Tongue (tissue), 2 donors: ENCODE data around the gene LRP10. TPM values are rescaled to one million over a fixed set of nuclear protein-coding genes. Genes with fewer than 3 reads are reported as not detected.
"Not testable (repeated sequence)": the region's sequence is repeated elsewhere in the genome, so short reads cannot be mapped to it uniquely, and the experiment has no call there.

Experiments
- DNase-seq: peaks from one replicate; pipeline ENCODE4 v3.0.0-alpha.2; 2015
- total RNA-seq: library from RNA; depleted of rRNA; stranded (reverse); fragments of >200 nt; gene quantifications from one replicate; pipeline ENCODE4 v1.2.3, GENCODE V29; 2014

LRP10 gene
- total RNA-seq, 1 donor from 2014 or later = 30.5 TPM

DNA sequence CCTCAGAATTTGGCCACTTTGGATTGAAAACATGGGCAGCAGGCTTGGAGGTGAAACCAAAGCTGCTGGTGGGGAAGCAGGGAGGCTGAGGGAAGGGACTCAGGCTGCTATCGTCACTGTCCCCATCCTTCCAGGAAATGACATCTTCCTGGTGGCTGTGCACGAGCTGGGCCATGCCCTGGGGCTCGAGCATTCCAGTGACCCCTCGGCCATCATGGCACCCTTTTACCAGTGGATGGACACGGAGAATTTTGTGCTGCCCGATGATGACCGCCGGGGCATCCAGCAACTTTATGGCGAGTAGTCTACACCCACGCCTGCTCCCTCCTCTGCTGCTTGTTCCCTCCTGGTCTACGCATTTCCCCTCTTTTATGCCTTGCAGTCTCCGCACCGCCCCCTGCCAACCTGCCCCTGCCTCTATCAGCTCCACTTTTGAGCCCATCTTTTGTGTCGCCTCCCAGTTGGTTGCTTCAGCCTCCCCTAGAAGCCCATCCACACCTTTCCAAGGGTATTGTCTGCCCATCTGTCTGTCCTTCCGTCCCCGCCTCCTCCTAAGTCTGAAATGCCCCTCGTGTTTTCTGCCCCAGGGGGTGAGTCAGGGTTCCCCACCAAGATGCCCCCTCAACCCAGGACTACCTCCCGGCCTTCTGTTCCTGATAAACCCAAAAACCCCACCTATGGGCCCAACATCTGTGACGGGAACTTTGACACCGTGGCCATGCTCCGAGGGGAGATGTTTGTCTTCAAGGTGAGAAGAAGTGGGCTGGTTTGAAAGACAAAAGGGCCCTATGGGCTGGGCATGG, 28.2 kb upstream of the LRP10 start:
- no peak for DNase-seq

DNA sequence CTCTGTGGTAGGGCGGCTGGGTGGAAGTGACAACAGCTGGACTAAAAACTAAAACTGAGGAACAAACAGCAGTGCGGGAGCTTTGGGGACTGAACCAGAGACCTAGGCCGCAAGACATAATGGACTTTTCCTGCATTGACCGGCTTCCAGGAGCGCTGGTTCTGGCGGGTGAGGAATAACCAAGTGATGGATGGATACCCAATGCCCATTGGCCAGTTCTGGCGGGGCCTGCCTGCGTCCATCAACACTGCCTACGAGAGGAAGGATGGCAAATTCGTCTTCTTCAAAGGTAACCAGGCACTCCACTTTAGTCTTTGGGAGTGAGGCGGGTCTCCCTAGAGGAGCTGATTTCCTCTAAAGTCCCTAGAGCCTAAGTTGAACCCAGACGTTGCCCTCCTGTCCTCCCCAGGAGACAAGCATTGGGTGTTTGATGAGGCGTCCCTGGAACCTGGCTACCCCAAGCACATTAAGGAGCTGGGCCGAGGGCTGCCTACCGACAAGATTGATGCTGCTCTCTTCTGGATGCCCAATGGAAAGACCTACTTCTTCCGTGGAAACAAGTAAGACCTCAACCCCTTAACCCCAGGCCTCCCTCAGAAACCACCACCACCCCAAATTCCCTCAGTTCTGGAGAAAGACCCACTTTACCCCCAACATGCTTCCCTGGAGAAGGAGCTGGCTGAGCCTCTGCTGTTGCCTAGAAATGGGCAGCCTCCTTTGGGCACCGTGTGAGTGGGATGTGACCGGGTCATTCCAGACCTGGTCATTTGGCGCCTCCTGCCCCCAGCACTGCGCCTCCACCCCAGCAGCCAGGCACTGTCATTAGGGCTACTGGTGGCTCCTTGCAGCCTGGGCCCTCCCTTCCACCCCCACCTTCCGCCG, 27.1 kb upstream of the LRP10 start:
- no peak for DNase-seq

DNA sequence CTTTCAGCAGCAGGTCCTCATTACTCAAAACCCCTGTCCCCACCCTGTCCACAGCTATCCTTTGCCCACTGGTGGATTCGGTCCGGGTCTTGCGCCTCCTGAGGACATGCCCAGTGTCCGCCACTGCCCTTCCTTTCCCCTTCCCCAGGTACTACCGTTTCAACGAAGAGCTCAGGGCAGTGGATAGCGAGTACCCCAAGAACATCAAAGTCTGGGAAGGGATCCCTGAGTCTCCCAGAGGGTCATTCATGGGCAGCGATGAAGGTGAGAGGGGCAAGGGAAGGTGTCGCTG, 26.5 kb upstream of the LRP10 start:
- DNase-seq = no peak

DNA sequence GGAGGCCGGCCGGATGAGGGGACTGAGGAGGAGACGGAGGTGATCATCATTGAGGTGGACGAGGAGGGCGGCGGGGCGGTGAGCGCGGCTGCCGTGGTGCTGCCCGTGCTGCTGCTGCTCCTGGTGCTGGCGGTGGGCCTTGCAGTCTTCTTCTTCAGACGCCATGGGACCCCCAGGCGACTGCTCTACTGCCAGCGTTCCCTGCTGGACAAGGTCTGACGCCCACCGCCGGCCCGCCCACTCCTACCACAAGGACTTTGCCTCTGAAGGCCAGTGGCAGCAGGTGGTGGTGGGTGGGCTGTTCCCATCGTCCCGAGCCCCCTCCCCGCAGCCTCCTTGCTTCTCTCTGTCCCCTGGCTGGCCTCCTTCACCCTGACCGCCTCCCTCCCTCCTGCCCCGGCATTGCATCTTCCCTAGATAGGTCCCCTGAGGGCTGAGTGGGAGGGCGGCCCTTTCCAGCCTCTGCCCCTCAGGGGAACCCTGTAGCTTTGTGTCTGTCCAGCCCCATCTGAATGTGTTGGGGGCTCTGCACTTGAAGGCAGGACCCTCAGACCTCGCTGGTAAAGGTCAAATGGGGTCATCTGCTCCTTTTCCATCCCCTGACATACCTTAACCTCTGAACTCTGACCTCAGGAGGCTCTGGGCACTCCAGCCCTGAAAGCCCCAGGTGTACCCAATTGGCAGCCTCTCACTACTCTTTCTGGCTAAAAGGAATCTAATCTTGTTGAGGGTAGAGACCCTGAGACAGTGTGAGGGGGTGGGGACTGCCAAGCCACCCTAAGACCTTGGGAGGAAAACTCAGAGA, 25.5 kb upstream of the LRP10 start:
- no peak for DNase-seq

DNA sequence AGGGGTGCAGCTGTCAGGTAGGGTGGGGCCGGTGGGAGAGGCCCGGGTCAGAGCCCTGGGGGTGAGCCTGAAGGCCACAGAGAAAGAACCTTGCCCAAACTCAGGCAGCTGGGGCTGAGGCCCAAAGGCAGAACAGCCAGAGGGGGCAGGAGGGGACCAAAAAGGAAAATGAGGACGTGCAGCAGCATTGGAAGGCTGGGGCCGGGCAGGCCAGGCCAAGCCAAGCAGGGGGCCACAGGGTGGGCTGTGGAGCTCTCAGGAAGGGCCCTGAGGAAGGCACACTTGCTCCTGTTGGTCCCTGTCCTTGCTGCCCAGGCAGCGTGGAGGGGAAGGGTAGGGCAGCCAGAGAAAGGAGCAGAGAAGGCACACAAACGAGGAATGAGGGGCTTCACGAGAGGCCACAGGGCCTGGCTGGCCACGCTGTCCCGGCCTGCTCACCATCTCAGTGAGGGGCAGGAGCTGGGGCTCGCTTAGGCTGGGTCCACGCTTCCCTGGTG, 24.7 kb upstream of the LRP10 start:
- DNase-seq = no peak

DNA sequence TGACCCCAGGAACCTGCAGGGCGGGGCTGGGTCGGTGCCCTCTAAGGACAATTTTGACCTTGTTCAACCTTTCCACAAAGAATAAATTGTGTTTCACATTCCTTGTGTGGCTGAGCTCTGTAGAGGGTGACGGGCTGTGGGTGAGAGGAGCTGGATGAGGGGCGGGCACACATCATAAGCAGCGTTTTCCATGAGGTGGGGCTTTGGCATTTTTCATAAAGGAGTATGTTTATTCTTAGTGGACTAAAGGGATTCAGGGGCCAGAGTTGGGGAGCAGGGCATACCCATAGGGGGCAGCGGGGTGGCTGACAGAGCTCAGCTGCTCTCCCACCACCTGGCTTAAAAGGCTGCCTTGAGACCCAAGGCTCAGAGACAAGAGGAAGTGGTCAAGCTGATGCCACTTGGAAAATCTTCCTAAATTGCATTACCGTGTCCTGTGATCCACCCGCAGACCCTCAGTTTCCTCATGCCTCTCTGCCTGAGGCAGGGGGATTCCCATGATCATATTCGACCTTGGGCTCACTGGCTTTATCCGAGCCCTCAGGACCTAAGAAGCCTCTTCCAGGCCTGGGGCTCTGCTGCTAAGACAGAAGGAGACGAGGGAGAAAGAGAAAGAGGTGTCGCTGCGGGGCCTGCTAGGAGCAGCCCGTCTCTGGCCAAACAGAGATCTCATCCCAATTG, 23.7 kb upstream of the LRP10 start:
- DNase-seq = peak; percentile 44

DNA sequence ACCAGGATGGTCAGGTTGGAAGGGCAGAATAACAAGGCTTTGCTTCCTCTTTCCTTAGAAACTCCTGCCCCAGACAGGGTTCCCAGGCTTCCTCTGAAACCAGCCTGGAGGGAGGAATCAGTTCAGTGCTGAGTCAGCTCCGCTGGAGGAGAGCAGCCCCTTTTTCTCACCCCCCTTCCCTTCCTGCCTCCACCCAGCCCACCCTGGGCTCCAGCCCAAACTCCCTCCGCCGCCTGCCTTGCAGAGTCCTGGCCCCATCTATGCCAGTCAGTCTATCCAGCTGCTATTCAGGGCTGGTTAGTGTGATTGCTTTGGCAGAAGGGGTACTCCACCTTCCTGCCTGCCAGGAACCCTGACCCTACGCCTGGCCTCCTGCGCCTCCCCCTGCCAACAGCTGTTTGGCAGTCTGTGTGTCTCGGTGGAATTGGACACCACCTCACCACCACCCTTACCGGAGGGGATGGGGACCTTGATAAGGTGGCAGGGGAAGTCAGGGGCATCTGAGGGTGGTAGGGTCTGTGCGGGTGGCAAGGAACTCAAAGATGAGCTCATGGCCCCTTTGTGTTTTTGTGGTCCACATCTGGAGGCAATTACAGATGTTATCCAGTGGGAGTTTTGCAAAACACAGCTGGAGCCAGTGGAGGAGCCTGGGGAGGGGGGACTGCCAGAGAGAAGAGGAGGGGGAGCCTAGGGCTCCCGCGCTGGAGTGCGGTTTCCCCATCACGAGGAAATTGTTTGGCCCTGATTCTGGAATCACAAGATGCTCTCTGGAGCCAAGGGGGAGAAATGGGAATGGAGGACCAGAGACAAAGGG, 23.0 kb upstream of the LRP10 start:
- peak; percentile 96 for DNase-seq

DNA sequence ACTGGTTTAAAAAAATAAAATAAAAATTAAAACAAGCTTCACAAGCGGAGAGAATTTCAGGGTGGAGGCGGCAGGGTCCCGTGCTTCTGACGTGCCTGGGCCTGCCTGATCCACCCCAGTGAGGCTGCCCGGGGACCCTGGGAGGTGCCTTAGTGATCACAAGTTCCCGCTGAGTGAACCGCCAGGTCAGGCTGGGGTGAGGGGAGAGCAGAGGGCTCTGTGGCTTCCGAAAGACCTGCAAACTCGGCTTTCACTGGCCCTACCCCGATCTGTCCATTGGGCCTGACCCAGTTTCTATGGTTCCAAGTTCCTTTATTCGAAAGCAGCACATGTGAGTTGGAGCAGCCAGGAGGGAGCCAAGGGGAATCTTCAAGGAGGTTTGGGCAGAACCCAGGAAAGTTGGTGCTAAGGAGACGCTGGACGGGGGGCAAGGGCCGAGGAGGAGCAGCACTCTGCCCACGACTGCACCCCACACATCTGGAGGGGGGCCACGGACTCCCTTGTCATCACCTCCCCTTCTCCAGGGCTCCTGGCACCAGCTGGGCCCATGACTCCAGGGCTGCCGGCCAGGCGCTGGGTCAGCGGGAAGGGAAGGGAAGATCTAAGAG, 22.2 kb upstream of the LRP10 start:
- DNase-seq = peak; percentile 71

DNA sequence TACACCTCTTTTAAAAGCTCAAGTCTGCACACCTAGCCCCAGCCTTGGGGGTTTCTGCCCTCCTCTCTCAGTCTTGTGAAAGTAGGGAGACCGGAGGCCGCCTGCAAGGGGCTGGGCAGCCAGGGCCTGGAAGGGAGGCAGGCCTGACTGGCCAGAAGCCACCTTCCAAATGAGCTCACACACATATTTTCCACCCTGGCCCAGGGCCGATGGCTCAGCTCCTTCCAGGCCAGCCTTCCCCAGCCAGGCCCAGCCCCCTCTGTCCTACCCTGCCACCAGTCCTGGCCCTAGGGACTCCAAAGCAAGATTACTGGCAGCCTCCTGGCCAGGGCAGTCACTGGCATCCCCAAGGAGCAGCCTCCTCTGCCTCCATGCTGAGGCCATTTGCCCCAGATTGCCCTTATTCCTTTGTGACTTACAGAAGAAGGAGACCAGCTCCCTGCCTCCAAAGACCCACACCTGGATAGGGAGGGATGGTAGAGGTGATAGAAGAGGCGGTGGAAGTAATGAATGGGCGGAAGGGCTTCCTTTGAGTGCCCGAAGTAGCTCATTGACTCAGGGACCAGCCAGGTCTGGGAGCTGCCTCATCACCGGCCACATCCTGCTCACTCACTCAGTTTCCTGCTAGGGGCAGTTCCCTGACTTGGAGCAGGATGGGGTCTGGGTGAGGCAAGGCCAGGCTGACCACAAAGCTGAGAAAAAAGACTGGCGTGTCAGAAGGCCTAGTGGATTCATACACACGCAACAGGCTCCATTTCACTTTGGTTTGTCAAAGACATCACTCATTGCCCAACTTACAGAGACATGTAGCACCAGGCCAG, 20.4 kb upstream of the LRP10 start:
- DNase-seq = peak; percentile 92

DNA sequence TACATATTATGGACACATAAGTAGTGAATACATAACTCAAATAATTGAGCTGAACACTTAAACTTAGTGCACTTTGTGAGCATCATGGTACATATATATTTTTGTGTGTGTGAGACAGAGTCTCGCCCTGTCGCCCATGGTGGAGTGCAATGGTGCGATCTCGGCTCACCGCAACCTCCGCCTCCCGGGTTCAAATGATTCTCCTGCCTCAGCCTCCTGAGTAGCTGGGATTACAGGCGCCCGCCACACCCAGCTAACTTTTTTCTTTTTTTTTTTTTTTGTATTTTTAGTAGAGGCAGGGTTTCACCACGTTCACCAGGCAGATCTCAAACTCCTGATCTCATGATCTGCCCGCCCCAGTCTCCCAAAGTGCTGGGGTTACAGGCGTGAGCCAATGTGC, 19.4 kb upstream of the LRP10 start:
- not testable (repeated sequence) for DNase-seq

DNA sequence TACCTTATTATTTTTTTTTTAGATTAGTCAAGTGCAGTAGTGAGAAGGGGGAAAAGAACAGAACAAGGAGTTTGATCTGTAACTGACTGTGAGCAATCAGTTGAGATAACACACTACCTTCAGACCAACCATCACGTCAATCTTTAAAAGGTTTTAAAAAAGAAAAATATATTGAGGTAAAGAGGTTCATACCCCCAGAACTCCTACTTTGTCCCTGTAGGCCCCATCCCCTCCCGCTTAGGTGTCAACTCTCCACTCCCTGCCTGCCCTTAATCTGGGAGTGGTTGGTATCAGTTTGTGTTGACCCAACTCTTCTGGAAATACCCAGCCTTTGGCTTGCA, 19.0 kb upstream of the LRP10 start:
- no peak for DNase-seq

DNA sequence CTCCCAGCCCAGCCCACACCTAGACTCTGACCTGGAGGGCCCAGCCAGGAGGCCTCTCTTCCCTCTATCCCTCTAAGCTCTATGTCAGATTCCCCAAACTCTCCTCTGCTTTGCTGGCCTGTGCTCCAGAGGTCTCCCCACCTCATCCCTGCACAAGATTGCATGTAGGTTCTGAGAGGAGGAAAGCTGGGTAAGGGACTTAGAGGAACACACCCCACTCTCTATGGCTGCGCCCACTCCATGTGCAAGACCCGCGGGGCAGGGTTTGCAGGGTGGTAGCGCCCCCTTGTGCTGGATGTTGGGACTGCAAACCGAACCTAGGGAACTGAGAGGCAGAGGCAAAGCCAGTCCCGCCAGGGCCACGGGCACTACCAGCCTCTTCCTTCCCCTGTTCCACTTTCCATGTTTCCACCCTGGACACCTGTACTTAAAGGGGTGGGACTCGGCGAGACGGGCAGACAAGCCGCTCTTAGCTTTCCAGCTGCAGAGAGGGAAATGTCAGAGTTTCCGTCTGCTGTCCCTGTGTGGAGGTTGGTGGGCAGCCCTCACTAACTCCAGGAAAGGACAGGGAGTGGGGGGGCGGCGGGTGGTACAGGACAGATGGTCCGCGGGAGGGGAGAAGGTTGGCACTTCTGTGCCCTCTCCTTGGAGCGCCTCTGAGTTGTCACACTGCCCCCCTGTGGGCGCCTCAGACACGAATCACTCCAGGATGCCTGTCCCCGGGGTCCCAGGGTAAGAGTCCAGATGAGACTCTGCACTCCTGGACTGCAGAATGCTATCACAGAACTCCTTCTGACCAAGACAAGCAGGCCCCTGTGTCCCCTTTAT, 18.4 kb upstream of the LRP10 start:
- DNase-seq = peak; percentile 96

DNA sequence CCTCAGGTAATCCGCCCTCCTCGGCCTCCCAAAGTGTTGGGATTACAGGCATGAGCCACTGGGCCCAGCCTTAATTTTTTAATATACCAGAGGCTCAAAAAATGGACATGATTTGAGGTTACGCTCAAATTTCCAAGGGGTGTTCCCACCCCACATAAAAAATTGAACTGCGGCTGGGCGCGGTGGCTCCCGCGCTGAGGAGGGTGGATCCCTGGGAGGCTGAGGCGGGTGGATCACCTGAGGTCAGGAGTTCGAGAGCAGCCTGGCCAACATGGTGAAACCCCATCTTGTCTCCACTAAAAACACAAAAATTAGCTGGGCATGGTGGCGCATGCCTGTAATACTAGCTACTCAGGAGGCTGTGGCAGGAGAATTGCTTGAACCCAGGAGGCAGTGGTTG, 17.2 kb upstream of the LRP10 start:
- not testable (repeated sequence) for DNase-seq

DNA sequence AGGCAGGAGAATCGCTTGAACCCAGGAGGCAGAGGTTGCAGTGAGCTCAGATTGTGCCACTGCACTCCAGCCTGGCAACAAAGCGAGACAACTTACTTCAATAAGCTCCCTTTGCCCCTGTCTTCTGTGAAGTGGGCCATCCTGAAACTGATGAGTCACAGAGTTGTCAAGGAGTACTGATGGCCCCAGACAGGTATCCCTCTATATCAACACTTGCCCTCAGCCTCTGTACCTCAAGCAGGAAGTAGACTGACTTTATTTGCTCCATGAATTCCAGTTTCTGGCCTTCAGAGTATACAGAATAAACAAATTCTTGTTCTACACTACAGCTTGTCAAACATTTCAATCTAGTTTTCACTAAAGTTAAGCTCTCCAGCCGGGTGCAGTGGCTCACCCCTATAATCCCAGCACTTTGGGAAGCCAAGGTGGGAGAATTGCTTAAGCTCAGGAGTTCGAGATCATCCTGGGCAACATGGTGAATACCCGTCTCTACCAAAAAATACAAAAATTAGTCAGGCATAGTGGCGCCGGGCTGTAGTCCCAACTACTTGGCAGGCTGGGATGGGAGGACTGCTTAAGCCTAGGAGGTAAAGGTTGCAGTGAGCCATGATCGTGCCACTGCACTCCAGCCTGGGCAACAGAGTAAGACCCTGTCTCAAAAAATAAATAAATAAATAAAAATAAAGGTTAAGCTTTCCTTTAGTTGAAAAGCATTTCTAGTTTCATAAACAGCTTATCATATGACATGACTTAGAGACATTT, 16.4 kb upstream of the LRP10 start:
- DNase-seq = no peak

DNA sequence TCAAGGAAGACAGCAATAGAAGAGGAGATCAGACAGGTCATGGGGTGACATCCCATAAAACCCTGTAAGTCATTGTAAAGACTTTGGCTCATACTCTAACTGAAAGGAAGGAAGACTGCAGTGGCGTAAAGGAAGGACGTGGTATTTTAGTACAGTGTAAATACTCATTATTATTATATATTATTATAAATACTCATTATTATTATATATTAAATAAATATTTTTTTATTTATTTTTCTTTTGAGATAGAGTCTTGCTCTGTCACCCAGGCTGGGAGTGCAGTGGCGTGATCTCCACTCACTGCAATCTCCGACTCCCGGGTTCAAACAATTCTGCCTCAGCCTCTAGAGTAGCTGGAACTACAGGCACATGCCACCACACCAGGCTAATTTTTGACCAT, 15.1 kb upstream of the LRP10 start:
- DNase-seq = no peak

DNA sequence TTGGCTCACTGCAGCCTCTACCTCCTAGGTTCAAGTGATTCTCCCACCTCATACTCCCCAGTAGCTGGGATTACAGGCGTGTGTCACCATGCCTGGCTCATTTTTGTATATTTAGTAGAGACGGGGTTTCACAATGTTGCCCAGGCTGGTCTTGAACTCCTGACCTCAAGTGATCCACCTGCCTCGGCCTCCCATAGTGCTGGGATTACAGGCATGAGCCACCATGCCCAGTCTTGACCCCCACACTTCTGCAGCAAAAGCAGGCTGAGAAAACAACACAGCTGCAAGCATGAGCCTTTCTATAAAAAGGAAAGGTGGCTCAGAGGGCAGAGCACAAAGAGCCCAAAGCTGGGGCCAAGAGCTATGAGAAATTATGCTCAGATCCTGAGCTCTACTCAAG, 11.2 kb upstream of the LRP10 start:
- not testable (repeated sequence) for DNase-seq

DNA sequence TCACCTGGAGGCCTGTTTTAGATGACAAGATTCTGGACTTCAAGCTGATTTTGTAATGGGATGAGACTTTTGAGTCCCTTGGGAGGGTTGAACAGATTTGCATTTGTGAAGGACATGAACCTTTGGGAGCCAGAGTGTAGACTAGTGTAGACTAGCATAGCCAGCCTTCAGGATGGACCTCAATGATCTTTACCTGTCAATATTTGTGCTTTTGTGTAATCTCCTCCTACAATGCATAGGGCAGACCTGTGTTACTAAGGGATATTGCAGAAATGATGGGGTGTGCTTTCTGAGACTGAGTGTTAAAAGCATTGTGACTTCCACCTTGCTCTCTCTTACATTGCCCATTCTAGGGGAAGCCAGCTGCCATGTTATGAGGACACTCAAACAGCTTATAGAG, 9.9 kb upstream of the LRP10 start:
- DNase-seq = no peak

DNA sequence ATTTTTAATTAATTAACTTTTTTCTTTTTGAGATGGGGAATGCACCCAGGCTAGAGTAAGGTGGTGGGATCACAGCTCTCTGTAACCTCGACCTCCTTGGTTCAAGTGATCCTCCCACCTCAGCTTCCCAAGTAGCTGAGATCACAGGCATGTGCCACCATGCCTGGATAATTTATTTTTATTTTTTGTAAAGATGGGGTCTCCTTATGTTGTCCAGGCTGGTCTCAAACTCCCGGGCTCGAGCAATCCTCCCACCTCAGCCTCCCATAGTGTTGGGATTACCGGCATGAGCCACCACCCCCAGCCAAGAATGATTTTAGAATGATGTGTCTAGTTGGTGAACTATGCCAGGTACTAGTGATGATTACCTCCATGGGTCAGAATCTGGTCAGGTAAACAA, 6.6 kb upstream of the LRP10 start:
- no peak for DNase-seq
